Suppressor macrophage treated with lipopolysaccharide for 4 hours (primary cell): ENCODE measurements around the gene NEGR1.

Source experiments
- DNase-seq: peaks from one replicate; pipeline ENCODE4 v3.0.0-alpha.2; 2020

NEGR1 gene

DNA sequence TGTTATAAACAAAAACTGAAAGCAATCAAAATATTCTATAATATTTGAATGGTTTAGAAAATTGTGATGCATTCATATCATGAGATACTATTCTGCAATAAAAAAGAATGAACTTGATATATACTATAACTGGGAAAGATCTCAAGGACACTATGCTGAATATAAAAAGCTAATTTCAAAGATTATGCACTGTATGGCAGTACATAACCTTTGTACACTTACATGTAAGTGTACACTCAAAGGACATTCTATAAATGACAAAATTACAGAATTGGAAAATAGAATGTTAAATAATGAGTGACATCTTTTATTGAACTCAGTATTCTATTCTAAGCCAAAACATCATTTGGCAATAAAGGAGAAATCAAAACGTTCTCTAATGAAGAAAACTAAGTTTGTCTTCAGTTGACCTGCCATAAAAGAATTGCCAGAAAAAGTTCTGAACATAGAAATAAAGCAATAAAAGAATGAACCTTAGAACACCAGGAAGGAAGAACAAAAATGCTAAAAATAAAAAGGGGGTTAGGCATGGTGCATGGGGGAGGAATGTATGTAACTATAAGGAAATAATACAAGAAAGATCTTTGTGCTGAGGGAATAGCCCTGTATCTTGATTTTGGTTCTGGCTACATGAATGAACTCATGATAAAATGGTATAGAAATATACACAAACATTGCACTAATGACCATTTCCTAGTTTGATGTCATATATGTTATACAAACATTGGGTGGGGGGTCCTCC, 519.7 kb downstream of the NEGR1 start:
- no peak for DNase-seq

DNA sequence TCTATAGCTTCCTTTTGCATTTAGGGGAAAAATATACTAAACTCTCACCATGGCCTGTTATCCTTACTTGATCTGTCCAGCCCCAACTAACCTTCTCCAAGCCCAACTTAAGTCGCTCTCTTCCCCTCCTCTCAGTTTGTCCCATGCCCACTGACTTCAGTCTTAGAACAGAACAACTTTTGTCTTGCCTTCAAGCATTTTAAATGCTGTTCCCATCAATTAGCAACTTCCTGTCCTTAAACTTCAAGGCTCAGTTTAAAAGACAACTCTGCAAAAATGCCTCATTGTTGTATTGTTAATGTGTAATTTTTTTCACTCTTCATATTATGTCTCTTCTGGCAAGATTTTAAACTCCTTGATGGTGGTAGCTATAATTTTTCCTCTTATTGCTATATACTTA, 526.9 kb downstream of the NEGR1 start:
- no peak for DNase-seq

DNA sequence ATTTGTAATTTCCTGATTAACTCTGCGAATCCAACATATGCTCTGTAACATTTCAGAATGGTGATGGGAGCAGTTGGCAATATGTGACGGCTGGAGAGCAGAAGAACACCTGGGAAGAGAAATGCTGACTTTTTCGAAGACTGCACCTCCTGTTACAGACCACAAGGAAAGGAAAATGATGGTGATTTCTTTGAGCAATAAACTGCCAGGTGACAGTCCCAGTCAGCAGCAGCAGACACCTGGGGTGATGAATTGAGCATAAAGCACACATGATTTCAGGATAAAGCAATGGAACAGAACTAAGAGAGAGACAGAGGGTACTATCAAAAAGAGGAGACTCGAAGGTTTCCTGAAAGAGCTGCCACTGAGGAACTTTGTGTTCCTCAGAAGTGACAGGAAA, 528.6 kb downstream of the NEGR1 start:
- DNase-seq: no peak

DNA sequence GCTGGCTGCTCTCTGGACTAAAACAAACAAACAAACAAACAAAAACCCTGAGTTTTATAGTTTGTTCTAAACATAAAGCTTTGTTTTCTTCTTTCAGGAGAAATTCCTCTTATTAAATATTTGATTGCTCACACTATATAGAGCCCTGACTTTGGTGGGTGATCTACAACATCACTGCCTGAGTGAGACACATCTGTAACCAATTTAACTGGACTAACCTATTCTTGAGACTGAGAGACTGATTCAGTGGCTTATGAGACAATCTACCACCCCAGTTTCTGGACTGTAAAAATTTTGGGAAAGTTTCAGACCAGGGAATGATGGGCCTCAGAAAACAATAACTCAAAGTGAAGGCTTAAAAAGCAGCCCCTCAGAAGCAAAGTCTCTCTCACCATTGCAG, 537.0 kb downstream of the NEGR1 start:
- DNase-seq: no peak

DNA sequence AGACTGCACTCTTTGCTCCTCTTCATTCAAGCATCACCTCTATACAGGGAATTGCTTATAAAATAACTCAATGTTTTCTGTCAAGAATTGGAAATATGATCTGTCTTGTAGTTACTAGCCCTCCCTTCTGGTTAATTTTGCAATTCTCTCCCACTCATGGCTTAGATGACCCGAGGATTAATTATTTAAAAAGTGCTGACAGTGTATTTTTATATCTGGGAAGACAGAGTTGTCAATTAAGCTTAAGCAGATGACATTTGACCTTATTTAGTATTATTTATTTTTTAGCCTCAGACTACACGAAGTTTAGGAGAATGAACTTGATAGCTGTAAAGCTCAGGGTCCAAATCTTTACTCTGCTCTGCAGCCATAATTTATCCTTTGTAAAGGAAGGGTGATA, 538.5 kb downstream of the NEGR1 start:
- no peak for DNase-seq

DNA sequence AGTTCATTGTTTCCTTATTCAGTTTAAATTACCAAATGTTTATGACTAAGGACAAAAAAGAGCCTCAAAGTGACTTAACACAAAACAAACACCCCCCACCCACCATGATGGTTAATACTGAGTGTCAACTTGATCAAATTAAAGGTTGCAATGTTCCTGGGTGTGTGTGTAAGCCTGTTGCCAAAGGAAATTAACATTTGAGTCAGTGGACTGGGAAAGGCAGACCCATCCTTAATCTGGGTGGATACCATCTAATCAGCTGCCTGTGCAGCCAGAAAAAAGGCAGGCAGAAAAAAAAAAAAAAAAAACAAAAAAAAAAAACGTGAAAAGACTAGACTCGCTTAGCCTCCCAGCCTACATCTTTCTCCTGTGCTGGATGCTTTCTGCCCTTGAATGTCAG, 543.4 kb downstream of the NEGR1 start:
- DNase-seq: no peak

DNA sequence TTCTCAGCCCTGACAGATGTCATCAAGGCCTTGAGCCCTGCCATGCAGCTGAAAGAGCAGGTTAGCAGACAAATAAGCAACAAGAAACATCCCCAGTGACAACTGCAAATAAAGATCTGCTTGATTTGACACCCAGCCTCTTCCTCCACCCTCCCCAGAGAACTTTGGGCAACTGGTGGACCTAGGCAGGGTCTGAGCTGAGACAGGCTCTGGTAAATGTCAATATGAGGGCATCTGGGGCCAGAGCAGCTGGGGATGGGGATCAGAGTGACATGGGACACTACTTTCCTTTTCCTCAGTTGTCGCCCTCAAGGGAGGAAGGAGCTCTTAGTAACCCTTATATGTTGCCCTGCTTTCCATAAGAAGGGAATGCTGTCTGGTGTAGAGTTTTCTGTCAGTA, 544.1 kb downstream of the NEGR1 start:
- DNase-seq: no peak

DNA sequence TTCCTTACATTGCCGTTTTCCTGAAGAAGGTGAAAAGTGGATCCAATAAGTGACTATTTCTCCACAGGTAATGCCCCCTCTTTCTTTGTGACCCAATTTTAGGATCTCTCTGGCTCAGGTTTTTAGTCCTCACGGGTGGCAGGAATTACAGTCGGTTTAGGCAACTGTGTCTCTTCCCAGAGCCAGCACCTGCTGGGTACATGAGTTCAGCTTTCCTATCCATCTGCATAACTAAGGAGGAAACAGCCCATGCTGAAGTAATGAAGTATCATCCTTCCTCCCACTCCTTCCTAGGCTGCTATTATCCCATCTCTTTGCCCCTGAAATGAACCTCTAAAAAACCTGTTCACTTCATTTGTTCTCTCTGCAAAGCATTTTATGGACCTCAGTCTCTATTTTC, 544.6 kb downstream of the NEGR1 start:
- no peak for DNase-seq

DNA sequence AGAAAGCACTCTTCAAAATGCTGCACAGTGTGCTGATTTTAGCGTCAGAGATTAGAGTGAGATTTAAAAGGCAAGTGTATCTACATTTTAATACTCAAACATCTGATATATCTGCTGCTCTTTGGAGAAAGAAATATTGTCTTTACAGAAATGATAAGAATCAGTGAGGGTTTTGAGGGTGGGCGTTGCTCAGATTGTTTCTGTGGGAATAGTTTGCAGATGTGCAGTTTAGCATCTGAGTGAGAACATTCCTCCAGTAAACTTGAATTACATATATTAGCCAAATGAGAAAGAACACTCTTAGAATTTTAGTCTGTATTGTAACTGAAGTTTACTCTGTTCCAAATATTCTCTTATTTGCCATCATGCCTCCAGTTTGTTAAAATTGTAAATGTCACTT, 549.2 kb downstream of the NEGR1 start:
- no peak for DNase-seq

DNA sequence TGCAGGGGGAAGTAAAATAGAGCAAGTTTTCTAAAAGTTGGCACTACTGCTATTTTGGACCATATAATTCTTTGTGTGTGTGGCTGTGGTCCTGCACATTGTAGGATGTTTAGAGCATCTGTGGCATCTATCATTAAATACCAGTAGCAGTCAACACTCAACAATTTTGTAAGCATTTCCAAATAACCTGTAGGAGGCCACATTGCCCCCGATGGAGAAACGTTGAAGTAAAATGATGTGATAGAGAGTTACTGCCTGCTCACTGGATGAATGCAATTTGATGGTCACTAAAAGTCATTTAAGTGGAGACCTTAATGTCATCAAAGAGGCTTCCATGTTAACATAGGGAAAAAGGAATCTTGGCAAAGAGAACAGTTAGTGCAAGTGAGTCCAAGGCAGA, 560.8 kb downstream of the NEGR1 start:
- no peak for DNase-seq

DNA sequence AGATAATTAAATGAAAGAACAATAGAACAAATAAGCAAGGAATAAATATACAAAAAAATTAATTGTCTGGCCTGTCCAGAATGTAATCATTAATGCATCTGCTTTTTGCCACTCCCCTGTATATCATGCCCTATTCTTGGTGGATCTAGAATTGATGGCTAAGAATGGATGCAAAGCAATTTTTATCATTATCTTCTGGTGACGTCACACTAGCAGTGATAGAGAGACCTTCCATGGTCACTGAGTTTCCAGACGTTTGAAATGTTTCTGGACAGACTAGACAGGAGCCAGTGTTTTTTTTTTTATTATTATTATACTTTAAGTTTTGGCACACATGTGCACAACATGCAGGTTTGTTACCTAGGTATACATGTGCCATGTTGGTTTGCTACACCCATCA, 563.0 kb downstream of the NEGR1 start:
- DNase-seq: no peak

DNA sequence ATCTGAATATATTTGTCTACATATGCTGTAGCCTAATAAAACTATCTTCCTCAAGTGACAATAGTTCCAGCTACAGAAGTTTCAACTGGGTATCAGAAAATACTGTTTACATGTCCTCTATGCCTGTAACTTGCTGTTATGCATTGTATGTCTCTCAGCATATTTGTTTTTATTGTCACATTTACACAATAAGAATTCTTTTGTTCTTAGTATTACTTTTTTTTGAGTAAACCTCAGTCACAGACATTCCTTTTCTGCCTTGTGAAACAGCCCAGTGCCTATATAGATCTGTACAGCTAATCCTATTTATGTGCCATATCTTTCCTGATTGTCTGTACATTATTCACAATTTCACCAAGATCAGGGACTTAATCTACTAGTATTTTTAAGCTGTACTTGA, 565.2 kb downstream of the NEGR1 start:
- no peak for DNase-seq

DNA sequence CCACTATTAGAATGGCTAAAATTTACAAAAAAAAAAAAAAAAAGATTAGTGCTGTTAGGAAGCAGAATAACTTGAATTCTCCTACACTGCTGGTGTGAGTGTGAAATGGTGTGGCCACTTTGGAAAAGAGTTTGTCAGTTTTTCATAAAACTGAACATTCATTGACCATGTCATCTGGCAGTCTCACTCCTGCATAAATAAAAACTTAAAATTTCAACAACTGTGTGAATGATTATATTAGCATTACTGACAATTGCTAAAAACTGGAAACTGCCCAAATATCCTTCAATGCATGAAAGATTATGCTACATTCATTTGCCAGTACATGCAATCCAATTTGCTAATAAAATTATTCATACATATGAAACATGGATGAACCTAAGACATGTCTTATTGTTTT, 570.9 kb downstream of the NEGR1 start:
- no peak for DNase-seq

DNA sequence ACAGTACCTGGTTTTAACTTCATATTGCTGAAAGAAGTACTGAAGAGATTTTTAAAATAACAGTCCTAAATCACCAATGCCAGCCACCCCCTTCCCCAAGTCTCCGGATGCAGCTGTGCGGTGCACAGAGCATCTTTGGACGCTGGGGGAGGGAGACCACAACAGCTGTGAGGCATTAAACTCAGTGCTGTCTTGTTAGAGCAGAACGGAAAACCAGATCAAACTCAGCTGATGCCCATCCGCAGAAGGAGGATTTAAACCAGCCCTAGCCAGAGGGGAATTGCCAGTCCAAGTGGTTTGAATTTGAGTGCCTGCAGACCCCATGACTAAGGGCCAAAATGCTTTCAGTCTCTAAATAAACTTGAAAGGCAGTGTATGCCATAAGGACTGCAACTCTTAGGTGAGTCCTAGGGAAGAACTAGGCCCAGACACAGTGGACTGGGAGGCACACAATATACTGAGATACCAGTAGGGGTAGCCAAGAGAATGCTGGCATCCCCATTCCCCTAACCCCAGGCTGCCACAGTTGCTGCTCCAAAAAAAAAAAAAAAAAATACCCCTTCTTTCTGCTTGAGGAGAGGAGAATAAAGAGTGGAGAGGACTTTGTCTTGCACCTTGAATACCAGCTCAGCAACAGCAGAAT, 576.2 kb downstream of the NEGR1 start:
- DNase-seq: no peak

DNA sequence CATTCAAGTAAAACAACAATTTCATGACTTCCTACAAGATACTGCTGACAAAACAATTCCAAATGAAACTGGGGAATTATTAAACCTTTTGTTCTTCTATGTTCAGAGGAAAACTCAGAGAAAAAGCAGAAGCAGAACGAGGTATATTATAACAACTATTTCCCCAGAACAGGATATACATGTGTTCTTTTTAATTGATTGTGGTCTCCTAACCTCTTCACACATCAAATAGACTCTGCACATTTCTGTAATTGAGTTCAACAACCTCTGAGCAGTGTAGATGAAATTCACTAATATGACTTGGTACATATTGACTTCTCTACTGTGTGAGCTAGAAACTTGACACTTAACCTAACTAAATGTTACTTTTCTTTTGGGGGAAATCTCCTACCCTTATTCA, 584.2 kb downstream of the NEGR1 start:
- no peak for DNase-seq

DNA sequence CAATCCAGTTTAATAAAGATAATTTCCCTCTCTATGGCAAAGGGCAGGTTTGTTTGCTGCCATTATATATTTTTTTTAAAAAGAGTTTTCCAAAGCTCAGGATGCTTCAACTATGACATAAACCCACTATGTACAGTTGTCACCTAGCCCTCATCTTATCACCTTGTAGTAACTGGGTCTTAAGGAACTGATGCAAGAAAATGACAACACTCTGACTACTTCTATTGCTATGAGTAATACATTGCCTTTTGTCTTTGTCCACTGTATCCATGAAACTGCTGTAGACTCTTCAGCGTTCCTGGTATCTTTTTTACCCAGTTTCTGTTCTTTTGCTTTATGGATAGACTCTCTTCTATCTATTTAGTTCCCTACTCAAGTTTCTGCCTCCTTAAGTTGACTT, 586.5 kb downstream of the NEGR1 start:
- no peak for DNase-seq

DNA sequence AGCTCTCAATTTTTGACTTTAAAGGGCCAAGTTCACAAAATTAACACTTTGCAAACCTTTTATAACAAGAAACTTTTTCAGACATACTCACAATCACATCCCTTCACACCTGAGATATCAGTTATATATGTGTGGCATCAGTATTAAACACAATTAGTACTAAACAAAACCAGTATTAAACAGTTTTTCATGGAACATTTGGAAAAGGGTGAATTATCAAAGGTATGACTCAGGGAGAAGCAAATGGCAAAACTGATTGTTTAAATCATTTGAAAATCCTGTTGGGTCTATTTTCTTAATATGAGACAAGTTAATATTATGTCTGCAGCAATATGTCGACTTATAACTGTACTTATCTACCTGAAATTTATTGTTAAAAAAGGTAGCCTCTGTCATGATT, 587.3 kb downstream of the NEGR1 start:
- DNase-seq: no peak

DNA sequence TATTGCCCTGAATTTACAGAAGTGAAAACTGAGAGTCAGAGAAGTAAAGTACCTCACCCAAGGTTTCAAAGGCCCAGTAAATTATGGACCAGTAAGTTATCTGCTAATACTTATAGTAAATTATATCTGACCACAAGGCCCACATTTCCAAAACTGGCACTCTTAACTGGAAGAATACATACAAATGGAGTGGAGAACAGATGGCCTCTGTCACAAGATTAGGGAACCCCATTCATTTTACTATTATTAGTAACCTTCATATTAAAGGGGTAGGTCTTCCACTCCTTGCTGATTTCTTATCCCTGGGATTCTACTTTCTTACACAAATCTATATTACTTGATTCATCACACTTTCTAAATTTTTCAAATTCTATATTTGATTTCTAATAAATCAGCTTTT, 588.8 kb downstream of the NEGR1 start:
- no peak for DNase-seq

DNA sequence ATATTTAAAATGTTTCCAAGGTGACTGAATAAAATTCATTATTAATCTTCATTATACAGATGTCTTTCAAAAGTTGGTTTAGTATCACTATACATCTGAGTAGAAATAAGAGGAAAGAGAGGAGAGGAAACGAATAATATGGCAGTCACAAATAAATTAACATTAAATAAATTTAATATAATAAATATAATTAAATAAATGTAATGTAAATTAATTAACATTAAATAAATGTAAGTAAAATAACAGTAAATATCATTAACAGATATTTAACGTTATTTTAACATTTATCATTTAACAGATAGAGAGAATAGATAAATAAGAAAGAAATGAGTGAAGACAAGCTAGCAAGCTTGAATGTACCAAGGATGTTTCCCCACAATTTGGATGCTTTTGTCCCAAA, 592.7 kb downstream of the NEGR1 start:
- no peak for DNase-seq

DNA sequence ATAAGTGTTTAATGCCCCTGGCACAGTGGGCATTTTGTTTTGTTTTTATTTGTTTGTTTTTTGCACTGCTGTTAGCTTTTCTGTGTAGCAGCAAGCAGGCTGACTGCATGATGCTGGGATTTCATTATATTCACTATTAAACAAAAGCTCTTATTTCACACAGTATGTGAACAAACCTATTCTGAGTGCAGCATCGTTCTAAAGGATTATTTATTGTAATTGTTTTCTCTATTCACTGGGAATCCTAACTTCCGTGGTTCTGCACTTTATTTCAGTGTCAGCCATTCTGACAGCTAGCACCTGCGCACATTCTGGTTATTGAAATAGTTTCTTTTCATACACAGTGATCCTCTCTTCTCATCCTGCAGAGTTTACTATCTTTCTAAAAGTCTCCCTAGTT, 595.0 kb downstream of the NEGR1 start:
- DNase-seq: no peak

DNA sequence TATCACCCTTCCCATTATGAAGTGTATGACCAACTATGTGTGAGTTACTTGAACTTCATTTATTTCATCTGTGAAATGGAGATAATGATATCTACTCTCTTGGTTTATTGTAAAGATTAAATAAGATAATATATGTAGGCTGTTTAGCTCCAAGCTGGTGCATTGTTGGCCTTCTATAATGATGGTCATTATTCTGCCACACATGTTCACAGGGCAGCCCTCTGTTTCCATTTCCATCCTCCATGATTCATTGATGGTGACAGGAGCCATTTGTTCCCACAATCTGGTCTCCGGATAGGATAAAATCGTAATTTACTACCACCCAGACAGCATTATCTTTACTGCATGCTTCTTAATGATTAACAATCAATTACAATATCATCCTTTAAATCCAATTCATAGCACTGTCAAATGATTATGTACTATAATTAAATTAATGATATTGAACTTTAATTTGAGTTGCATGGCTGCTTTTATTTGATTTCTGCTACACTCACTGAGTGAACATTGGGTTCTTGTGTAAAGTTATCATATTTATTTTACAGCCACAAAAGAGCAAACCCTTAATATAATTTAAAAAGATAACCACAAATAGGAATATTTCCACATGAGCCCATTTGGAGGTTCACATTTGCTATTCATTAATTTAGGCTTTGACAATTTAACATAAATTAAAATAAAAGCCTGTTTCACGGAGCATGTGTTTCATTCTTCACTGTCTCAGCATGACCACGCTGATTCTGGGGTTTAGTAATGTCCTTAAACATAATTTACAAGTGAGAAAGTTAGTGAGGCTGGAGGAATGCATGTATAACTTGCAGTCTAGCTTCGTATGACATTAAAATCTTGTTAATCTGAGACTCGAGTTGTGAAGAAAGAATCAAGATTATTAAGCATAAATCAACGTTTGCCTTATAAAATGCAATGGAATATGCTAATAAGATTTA, 605.1 kb downstream of the NEGR1 start:
- DNase-seq: no peak

DNA sequence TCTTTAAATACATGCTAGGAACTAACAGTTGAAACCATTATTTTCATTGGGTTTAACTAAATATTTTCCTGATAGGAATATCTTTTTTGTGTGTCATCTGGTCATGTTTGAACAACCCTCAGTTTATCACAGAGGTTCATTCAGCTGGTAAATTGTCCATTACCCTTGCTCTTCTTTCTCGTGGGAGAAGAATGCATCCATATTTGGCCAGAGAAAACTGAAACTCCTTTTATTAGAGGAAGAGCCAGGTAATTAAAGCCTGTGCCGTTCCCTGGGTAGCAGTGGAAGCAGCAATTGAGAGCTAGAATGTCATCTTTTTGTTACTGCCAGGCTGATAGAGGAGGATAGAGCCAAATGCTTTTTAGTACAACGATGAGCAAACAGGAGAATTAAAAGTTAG, 614.3 kb downstream of the NEGR1 start:
- DNase-seq: no peak

DNA sequence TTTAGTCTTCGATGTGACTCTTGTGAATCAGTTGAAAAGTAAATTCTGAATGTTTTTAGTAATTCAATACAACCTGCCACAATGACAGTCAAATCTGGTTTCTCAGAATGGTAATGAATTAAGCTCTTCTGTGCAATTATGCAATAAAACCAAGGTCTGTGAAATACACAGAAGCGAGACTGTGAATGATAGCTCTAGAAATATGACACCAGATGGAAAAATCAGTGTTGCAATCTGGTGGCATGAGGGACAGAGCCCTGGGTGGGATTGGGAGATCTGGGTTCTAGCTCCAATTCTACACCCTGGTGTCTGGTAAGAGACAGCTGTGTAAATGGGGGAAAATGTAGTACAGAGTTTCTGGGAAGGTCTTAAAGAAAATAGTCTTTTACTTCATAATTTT, 615.1 kb downstream of the NEGR1 start:
- DNase-seq: peak; percentile 8

DNA sequence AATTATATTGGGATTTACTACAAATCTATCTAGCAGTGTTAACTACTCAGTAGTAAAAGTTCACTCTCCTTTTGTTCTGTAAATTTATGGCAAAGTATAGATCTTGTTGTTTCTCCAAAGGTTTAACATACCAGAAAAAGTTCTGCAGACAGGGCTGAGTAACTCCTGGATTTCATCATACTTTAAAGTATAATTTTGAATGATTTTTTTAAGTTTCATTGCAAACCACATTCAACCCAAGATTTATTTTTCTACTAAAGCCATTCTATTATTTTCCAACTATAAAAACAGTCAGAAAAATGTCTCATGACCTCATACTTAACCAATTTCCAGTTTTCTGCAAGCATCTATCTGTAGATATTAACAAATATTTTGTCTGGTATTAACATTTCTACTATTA, 615.7 kb downstream of the NEGR1 start:
- no peak for DNase-seq
